ENCODE results near the gene UGDH. TPM values are rescaled to one million over a fixed set of nuclear protein-coding genes. Genes with fewer than 3 reads are reported as not detected.

Gene UGDH
- total and polyA plus RNA-seq, 9 of the 15 experiments (the other 6 are each of a cell fraction or from before 2014, with no cell fraction given): 5.5 to 21.7 (median 16.2) TPM

GRCh38 chr4:39458505-39459300 lies 68.5 kb downstream of the UGDH start, which contains the start of the genes LIAS and RPL9 (continued):
- no peak for TF ChIP-seq ZFP91 (CRISPR knock-in tag; IDR thresholded peaks at IDR 0.05)
- TF ChIP-seq NELFE (IDR thresholded peaks at IDR 0.05; ENCODE audit: insufficient read depth, insufficient read length): no peak
- no peak for TF ChIP-seq TFAM (CRISPR knock-in tag; conservative IDR thresholded peaks at IDR 0.05)
- TF ChIP-seq FOXJ3 (CRISPR knock-in tag; IDR thresholded peaks at IDR 0.05): no peak
- no peak for TF ChIP-seq ZNF717 (CRISPR knock-in tag; IDR thresholded peaks at IDR 0.05)
- peak; percentile 80 for TF ChIP-seq HNRNPLL (IDR thresholded peaks at IDR 0.05; ENCODE audit: low read depth, low read length, poor library complexity, severe bottlenecking)
- TF ChIP-seq IRF2 (CRISPR knock-in tag; IDR thresholded peaks at IDR 0.05): no peak
- no peak for TF ChIP-seq PHB2 (IDR thresholded peaks at IDR 0.05; ENCODE audit: low read depth)
- peak; percentile 96 for TF ChIP-seq CXXC5 (CRISPR knock-in tag; IDR thresholded peaks at IDR 0.05)
- no peak for TF ChIP-seq ZNF175 (CRISPR knock-in tag; IDR thresholded peaks at IDR 0.05; ENCODE audit: low read depth)
- peak; percentile 63 for TF ChIP-seq MXD1 (CRISPR knock-in tag; IDR thresholded peaks at IDR 0.05; ENCODE audit: borderline replicate concordance, poor library complexity, severe bottlenecking)
- TF ChIP-seq THRB (CRISPR knock-in tag; conservative IDR thresholded peaks at IDR 0.05): no peak
- peak; percentile 99 for TF ChIP-seq EP400 (IDR thresholded peaks at IDR 0.05)
- TF ChIP-seq RFX5 (IDR thresholded peaks at IDR 0.05; ENCODE audit: low read depth, low read length): peak; percentile 83
- TF ChIP-seq SAFB2 (IDR thresholded peaks at IDR 0.05; ENCODE audit: borderline replicate concordance, low read depth, low read length, severe bottlenecking): no peak
- peak; percentile 74; the same call in 1 of the 2 replicates for TF ChIP-seq KAT7 (CRISPR knock-in tag; IDR thresholded peaks at IDR 0.05; ENCODE audit: borderline replicate concordance)
- no peak for TF ChIP-seq POU5F1 (IDR thresholded peaks at IDR 0.05; ENCODE audit: borderline replicate concordance, low read depth, low read length, partially characterized antibody)
- no peak for TF ChIP-seq SP2 (IDR thresholded peaks at IDR 0.05; ENCODE audit: extremely low read depth, low read depth, low read length, poor library complexity, severe bottlenecking)
